Fibroblast of skin of left quadriceps (primary cell): ENCODE measurements around the gene PLXNA1.

ENCODE experiments used
- DNase-seq, 2 experiments: peaks; one replicate each; pipeline ENCODE4 v3.0.0-alpha.2; 2013; ENCODE audit warnings: low read depth in 2 of 2

The PLXNA1 gene

DNA sequence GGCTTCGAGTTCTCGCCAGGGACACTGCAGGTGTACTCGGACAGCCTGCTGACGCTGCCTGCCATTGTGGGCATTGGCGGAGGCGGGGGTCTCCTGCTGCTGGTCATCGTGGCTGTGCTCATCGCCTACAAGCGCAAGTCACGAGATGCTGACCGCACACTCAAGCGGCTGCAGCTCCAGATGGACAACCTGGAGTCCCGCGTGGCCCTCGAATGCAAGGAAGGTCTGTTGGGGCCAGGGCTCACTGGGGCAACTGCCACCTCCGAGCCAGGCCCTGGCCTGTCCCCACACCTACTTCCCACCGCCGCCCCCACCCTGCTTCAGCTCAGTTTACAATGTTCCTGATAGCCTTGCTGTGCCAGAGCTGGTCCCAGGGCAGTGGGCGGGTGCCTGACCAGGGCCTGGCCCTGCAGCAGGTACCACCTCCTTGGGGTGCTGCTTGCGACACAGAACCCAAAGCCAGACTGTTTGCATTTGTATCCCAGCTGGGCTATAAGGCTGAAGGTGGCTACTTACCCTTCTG lies 35.5 kb downstream of the PLXNA1 start:
- no peak for DNase-seq

DNA sequence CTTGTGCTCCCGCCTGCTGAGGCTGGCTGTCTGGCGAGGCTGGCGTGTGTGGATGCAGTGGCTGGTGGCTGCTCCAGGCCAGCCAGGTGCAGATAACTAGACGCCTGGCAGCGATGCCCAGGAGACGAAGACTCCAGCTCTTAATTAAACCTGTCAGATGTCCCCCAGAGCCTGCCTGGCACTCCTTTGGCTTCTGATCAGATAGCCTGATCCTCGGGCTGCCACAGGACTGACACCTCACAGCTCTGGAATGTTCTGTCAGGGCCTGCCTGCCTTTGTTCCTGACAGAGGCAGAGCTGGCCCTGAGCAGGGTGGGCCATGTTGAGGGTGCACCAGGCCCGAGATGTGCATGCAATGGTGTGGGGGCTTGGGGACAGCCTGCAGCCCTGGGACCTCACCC lies 36.5 kb downstream of the PLXNA1 start:
- no peak for DNase-seq

DNA sequence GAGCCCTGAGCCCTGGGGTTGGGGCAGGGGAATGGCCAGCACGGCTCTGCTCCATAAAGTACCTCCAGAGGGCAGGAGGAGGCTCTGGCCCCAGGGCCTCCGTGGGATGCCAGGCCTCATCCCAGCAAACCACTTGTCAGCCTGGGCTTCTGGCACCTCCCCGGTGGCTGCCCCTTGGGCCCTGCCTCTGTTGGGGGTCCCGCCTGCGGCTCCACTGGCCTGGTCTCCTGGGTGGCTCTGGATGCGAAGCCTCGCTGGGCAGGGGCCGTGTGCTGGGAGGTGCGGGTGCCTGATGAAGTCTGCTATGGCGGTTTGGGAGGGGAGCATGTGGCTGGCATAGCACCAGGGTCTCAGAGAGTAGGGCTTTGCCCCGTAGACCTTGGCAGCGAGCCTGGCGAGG lies 37.6 kb downstream of the PLXNA1 start:
- DNase-seq = no peak

DNA sequence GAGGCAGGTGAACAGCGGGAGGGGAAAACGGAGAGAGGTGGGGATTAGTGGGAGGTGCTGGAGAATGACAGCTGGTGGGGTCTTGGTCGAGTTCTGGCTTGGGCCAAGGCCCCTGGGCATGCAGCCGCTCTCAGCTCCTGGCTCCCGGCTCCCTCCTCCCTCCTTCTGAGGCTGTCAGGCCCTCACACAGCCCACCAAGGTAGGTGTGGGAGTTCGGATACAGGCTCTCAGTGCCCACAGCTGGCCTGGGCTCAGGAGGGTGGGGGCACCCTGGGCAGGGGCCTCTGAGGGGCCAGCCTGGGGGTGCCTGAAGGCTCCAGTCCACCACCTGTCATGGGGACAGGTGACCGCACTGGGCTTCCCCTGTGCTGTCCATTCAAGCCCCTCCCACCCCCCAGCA lies 39.9 kb downstream of the PLXNA1 start:
- DNase-seq = no peak

DNA sequence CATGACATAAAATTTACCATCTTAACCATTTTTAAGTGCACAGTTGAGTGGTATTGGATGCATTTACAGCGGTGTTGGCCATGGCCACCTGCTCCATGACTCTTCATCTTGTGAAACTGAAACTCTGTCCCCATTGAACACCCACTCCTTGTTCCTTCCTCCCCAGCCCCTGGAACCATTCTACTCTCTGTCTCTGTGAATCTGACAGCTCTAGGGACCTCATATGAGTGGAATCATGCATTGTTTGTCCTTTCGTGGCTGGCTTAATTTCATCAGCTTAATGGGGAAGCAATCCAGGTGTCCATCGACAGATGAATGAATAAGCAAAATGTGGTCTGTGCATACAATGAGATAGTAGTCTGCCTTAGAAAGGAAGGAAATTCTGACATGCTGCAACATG lies 42.5 kb downstream of the PLXNA1 start:
- no peak for DNase-seq

DNA sequence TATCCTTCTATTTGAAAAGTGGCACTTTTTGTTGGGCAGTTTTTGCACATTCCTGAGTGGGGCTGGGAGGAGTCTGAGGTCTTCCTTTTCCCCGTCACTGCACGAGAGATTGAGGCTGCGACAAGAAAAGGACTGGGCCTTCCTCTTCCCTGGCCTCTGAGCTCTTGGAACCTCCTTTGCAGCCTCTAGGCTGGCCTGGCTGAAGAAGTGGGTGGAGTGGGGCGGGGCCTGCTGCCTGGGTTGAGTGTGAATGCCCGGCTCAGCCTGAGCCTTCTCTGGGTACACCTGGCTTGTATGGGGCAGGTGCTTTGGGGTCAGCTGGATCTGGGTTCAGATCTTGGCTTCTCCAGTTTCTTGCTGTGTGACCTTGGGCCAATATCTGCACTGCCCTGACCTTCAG lies 43.1 kb downstream of the PLXNA1 start:
- DNase-seq = no peak

DNA sequence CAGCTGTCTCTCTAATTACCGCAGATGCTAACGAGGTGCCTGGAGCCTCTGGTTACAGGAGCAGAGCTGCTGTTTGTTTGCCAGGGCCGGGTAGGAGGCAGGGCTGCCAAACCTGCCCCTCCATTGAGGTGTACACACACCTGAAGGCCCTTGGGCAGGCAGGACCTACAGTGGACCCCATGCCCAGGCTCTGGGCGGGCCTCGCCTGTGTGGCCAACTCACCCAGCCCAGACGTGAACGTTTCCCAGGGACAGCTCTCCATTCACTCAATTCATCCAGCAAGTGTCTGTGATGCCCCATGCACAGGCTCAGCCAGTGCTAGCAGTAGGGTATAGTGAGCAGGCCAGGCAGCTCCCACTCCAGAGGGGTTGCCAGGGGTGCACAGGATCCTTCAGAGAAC lies 43.7 kb downstream of the PLXNA1 start:
- no peak for DNase-seq

DNA sequence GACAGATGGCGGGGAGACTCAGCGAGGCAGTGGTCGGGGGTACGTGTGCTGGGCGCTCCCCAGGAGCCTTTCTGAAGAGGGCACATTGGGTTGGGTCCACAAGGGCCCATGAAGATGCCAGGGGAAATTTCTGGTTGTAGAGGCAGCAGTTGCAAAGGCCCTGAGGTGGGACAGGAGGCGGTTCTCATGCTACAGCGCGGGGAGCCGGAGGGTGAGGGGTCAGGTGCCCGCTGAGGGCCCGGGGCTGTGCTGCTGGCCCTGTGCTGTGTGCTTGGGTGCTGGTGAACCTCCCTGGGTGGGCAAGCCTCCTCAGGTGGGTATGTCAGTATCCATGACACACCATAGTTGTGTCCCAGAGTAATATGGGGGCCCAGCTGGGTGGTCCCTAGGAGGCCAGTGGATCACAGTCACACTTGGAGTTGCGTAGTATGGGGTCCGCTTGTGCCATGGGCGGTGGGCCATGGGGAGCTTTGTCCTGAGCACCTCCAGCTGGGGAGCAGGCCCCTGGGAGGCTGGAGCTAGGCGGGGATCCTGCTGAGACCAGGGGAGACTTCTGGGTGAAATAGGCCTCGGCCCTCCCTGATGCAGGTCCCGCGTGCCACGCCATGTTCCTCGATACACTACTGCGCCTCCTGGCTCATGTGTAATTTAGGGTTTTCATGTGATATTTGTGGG lies 44.3 kb downstream of the PLXNA1 start:
- DNase-seq = no peak

DNA sequence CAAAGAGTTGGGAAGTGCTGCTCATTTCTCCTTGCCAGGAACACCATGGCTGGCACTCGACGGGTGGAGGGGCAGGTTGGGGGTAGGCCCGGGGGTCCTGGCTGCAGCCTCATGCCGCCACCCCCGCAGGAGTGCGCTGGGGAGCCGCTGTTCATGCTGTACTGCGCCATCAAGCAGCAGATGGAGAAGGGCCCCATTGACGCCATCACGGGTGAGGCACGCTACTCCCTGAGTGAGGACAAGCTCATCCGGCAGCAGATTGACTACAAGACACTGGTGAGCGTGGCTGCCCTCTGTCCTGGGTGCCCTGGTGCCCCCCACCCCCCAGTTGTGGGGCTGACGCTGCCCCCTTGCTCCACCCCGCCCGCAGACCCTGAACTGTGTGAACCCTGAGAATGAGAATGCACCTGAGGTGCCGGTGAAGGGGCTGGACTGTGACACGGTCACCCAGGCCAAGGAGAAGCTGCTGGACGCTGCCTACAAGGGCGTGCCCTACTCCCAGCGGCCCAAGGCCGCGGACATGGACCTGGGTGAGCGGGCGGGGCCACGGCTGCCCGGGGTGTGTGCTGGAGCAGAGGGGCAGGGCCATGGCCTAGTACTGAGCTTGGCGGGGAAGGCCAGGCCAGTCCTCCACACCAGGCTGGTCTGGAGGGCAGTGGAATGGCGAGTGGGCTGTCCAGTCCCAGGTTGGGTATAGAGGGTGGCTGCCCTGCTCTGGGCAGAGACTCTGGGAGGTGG lies 45.1 kb downstream of the PLXNA1 start:
- DNase-seq = no peak

DNA sequence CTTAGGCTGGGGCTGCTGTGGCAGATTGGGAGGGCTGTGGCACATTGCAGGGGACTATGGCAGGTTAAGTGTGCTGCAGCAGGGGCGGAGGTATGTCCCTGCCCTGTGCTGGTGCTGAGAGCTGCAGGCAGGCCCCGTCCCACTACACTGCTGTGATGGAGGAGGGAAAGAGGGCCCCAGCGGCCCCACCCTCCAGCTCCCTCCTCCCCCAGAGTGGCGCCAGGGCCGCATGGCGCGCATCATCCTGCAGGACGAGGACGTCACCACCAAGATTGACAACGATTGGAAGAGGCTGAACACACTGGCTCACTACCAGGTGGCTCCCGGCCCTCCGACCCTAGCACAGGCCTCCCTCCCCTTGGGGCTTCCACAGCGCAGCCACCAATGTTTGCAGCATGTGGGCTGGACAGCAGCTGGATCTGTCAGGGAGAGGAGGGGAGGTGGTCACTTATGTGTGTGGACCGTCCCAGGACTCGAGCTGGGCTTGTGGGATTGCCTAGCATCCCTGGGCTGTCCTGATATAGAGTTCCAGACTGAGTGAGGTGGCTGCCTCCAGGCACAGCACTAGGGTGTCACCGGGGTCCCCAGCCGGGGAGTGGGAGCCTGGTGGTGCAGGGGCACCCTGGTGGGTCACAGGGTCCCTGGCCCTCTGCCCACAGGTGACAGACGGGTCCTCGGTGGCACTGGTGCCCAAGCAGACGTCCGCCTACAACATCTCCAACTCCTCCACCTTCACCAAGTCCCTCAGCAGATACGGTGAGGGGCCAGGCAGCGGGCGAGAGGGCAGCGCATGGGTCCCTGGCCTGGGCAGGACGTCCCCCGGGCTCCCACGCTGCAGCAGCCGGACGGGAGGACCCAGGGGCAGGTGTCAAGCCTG lies 46.1 kb downstream of the PLXNA1 start:
- no peak for DNase-seq

DNA sequence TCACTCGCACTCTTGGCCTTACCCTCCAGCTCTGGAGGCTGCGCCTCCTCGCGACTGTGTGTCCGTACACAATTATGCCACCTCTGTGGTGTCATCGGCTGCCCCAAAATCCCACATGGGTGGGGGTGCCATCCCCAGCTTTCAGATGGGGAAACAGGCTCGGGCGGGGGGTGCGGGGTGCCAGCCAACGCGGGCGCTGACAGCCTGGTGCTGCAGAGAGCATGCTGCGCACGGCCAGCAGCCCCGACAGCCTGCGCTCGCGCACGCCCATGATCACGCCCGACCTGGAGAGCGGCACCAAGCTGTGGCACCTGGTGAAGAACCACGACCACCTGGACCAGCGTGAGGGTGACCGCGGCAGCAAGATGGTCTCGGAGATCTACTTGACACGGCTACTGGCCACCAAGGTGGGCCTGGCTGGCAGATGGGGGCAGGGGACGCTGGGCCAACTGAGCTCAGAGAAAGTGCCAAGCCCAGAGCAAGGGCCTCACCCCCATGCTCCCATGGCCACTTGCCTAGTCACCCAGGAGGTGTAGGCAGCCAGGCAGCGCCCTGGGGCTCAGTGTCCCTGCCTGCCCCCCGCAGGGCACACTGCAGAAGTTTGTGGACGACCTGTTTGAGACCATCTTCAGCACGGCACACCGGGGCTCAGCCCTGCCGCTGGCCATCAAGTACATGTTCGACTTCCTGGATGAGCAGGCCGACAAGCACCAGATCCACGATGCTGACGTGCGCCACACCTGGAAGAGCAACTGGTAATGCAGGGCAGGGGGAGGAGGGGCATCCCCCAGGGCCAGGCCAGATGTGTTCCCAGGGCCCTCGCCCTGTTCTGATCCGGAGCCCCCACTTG lies 47.0 kb downstream of the PLXNA1 start:
- DNase-seq = no peak

DNA sequence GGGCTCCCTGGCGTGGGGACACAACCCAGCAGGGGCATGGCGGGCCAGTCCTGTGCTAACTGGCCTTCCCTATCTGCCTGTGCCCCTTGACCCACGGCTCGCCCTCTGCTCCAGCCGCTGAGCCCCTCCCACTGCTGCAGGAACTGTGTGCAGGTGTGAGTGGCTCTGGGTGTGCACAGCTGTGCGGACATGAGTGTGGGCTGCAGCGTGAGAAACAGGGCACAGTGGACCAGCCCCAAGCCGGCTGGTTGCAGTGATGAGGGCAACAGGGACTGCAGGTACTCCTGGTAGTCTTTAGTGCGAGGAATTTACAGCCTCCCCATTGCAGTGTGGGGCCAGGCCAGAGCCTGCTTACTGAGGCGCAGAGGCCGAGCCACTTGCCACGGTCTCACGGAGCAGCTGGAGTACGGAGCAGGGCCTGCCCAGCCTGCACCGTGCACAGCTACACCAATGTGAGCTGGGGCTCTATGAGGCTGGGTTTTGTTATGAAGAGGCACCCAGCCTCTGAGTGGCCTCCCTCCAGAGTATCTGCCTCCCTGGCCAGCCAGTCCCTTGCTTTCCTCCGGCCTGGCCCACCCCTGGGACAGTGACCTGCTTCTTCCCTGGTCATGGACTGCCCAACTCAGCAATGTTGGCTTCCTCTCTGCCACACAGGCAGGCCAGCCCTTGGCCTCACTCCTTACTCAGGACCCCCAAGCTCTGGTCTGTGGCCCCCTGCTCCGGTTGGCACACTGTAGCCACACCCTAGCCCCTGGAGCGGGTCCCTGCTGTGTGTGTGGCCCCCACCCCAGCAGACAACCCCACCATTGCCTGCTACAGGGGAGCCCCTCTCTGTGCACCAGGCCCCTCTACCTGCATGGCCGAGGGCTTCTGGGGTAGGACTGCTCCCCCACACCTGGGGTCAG lies 47.8 kb downstream of the PLXNA1 start:
- no peak for DNase-seq

DNA sequence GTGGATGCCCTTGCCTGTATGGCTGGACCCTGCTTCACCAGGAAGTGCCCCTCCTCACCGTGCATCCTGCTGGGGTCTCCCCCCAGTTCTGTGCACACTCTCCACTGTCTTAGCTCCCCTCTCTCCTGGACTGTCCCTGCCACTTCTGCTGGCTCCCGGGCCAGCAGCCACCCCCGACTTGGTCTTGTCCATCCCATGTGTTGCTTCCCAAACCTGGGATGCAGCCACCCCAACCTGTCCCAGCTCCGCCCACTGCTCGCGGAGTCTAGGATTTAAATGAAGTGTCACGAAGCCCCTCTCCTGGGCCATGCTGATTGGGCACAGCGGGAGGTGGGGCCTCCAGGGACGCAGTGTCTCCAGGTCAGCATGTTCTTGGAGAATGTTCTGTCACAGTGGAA lies 48.5 kb downstream of the PLXNA1 start:
- DNase-seq = no peak

DNA sequence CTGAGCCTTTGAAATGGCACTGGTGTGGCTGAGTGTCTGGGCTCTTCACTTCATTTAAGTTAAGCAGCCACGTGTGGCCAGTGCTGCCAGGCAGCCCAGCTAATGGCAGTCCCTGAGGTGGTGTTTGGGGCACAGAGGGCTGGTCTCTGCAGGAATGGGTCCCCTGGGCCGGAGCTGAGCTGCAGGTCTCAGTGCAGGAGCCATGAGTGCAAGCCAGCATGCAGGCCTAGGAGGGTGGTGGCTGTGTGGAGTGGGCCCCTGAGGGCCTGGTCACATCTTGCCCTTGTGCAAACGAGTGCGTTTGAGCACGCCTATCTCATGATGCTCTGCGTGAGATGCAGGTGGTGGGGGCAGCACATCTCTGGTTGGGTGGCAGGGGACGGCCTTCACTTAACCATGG lies 48.9 kb downstream of the PLXNA1 start:
- DNase-seq = no peak

DNA sequence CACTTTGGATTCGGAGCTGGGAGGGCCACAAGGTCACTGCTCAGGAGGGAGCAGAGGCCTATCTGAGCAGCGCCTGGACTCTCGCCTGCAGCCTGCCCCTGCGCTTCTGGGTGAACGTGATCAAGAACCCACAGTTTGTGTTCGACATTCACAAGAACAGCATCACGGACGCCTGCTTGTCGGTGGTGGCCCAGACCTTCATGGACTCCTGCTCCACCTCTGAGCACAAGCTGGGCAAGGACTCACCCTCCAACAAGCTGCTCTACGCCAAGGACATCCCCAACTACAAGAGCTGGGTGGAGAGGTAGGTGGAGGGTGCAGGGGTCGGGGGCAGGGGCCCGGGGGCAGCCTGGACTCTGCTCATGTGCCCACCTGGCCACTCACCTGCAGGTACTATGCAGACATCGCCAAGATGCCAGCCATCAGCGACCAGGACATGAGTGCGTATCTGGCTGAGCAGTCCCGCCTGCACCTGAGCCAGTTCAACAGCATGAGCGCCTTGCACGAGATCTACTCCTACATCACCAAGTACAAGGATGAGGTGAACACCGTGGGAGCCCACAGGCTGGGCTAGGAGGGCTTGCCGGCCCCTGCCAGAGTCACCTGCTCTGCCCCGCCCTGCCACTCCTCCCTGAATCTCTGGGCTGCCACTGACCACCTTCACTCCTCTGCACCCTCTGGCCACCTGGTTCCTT lies 49.5 kb downstream of the PLXNA1 start:
- DNase-seq = no peak
